Medulla oblongata (tissue), 1 donor: ENCODE measurements around the gene REX1BD.
A peak's percentile ranks its signal among the peaks of the same experiment; 100 is the strongest.

Experiments
- DNase-seq: peaks from one replicate; pipeline ENCODE4 v3.0.0-alpha.2; 2015; ENCODE audit errors: extremely low spot score

The REX1BD gene

DNA sequence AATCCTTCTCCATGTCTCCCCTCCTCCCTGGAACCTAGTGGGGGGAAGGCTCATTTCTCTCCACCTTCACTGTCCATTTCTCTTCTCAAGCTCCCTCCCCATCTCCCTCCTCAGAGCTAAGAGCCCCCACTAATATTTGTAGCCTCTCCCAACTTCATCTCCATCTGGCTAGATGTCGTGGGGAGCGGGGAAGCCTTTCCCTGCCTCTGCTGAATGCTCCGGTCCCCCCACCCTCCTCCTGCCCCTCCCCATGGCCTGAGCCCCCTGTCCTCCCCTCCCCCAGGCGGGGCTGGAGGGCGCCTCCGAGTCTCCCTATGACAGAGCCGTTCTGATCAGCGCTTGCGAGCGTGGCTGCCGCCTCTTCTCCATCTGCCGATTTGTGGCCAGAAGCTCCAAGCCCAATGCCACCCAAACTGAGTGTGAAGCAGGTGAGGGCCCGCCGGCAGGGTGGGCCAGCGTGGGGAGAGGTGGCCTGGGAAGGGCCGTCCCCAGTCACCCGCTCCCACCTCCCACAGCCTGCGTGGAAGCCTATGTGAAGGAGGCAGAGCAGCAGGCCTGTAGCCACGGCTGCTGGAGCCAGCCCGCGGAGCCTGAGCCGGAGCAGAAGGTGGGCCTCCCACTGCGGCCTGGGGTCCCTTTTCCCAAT, 25.1 kb downstream of the REX1BD start:
- no peak for DNase-seq

DNA sequence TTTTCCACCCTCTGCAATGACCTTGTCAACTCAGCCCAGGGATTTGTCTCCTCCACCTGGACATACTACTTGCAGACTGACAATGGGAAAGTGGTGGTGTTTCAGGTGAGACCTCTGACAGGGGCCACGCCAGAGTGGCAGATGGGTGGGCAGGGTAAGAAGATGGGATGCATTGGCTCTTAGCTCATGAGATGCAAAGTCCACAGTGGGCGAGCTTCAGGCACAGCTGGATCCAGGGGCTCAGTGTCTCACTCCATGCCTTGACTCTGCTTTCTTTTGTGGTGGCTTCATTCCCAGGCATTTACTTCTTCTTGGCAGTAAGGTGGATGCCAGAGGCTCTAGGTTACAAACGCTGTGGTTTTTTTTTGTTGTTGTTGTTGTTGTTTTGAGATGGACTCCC, 27.4 kb downstream of the REX1BD start:
- DNase-seq, result no peak

DNA sequence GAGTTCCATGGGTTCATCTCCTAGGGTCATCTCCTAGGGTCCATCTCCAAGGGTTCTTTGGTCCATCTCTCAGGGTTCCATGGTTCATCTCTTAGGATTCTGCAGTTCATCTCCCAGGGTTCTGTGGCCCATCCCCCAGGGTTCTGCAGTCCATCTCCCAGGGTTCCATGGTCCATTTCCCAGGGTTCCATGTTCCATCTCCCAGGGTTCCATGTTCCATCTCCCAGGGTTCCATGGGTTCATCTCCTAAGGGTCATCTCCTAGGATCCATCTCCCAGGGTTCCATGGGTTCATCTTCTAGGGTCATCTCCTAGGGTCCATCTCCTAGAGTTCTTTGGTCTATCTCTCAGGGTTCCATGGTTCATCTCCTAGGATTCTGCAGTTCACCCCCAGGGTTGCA, 29.0 kb downstream of the REX1BD start:
- DNase-seq, result no peak

DNA sequence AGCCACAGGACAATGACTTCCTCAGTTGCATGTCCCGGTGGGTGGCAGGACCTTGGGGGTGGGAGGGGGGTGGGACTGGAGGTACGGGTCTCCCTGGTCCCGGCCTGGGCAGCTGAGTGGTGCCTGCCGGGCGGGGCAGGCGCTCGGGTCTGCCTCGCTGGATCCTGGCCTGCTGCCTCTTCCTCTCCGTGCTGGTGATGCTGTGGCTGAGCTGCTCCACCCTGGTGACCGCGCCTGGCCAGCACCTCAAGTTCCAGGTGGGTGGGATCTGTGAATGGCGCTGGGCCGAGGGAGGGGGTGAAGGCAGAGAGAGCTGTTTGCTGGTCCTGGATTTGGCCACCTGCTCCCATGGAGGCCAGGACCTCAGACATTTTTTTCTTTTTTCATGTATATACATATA, 29.6 kb downstream of the REX1BD start:
- no peak for DNase-seq

DNA sequence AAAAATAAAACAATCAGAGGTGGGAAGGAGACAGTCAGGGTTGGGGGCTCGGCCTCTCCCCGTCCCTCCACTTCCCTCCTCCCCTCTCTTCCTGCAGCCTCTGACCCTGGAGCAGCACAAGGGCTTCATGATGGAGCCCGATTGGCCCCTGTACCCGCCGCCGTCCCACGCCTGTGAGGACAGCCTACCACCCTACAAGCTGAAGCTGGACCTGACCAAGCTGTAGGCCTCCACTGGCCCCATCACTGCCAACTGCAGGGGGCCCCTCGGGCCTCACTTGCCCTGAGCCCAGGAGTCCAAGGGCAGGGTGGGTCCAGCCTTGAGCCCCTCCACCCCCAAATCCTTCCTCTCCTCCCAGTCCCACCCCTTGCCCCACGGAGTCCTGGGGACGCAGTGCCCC, 31.7 kb downstream of the REX1BD start:
- DNase-seq, result no peak

DNA sequence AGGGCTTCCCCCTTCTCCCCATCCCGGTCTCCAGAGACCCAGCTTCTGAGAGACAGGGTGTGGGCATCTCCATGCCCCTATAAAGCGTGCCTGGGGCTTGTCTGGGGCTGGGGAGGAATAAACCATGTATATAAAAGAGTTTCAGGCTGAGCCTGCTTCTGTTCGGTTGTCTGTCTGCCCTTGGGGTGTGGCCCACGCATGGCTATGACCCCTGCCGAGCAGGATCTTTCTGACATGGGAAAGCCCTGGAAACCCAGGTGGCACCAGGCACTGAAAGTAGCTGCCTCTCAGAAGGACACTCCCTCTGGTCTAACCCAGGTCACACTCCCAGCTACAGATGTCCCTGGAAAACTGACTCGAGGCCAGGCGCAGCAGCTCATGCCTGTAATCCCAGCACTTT, 32.3 kb downstream of the REX1BD start:
- no peak for DNase-seq

DNA sequence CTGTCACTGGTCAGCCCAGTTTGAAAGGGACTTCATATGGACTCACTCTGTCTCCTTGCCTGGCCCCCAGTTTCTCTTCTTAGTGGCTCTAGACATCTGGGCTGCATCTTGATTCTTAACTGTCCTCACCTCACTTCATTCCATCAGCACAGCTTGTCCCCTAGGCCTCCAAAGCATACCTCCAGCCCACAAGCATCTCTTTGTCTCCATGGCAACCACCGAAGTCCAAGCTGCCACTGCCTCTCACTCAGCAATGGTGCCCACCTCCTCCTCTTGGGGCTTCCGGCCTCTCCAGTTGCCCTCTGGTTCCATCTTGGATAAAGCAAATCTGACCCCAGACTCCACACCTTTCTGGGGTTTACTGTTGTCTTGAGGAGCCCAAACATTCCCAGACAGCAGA, 38.3 kb downstream of the REX1BD start:
- DNase-seq, result no peak

DNA sequence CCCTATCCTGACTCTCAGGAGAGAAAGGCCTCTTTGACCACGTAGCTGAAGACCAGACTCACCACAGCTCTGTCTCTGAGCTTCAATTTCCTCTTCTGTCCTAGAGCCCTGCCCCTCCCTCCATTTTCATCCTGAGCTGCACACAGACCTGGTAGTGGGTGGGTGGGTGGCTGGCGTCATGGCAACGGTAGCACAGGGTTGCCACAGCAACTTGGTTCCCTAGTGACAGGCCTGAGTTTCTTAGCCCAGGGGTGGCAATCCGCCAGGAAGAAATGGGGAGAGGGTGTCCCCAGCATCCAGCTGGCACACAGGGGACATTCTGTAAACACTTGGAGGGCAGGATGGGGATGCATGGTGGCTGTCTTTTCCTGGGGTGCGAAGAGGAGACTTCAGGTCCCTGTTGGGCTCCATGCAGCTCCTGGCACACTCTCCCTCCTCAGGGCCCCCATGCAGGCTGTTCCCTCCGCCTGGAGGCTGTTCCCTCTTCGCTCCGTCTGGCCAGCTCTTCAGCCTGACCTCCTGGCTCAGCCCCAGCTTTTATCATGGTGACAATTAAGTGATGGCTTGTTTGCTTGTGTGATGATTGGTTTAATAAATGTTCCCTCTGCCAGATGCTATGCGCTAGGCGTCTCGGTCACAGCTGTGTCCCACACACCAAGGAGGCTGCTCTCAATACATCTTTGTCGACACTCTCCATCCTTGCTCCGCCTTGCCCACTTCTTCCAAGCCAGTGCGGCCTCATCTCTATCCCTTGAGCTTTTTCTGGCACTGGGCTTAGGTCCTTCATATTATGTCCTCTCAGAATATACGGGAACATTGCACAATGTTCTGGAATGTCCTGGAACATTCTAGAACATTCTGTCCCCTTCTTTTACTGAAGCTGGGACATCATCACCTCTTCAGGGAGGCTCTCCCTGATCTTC, 40.8 kb downstream of the REX1BD start:
- no peak for DNase-seq

DNA sequence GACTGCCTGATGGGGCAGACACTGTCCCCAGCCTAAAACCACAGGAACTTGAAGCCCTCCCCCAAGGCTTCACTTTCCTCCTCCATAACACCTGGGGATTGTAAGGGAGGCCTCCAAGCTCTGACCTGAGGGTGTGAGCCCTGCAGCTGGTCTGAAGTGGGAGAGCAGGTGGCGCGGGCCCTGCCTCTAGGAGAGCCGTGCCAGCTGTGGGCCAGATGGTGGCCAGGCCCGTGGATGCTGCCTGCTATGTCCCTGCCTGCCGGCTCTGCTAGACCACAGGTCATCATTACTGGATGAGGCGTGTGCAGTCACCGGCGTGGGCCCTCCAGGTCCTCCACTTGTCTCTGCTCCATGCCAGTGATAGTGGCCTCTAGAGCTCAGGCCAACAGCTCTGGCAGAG, 44.7 kb downstream of the REX1BD start:
- DNase-seq, result no peak

DNA sequence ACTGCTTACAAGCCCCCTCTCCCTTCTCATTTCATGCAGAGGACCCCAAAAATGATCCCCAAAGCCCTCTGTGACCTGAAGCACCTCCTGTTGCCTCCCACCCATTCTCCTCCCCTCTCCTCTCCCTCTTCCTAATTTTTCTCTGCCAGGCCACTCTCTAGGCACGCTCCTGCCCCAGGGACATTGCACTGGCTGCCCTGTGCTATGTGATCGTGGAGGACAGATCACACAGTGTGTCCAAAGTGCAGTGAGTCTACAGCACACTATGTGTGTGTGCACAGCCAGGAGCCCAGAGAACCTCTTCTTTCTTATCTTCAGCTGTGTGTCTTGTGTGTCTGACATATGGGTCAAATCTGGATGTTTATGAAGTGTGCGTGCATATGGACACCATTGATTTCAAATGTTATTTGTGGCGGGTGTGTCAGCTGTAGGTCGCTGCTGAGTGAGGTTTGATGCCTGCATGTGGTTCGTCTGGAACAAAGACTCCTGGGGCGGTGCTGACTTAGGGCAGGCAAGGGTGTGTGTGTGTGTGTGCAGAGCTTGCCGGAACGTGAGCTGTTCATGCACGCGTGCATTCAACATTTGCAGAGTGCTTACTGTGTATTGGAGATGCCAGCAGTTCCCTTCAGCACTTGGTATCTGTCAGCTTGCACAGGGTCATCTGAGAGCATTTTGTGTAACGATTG, 46.2 kb downstream of the REX1BD start:
- no peak for DNase-seq

DNA sequence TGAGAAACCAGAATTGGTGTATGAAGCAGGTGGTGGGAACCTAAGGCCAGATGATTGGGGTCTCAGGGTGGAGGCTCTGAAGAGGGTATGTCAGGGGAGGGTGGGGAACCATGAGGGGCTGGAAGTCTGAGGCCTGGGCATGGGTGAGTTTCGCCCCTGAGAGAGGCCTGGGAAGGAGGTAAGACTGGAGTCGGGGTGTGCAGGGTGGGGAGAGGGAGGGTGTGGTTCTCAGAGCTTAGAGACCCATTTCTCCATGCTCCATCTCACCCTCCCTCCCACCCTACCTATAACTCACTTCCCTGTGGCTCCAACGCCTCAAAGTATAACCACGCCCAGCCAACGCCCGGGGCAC, 47.2 kb downstream of the REX1BD start:
- no peak for DNase-seq

DNA sequence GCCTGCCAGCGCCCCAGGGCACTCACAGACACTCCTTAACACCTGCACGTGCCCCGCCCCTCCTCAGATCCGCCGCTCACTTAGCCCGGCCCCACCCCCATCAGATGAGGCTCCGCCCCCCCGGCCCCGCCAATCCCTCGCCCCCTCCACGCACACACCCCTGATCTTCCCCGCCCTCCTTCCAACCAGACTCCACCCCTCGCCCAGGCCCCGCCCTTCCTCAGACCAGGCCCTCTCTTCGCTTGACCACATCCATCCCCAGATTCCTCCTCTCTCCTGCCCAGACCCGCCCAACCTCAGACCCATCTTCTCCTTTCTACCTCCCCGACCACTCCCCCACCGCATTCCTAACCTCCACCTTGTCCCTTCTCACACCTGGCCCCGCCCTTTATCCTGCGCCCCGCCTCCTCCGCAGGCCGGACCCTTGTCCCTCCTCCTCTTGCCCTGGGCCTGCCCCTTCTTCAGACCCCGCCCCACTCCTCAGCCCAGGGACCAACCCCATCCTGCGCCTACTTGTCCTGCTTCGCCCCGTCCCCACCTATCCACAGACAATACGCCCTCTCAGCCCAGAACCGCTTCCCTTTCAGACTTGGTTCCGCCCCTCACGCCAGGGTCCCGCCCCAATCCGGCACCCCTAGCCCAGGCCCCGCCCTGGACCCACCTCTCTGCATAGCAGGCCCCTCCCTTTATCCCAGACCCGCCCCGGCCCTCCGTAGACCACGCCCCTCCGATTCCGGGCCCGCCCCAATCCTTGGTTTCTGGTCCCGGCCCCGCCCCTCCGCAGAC, 47.8 kb downstream of the REX1BD start:
- peak; percentile 97 for DNase-seq

DNA sequence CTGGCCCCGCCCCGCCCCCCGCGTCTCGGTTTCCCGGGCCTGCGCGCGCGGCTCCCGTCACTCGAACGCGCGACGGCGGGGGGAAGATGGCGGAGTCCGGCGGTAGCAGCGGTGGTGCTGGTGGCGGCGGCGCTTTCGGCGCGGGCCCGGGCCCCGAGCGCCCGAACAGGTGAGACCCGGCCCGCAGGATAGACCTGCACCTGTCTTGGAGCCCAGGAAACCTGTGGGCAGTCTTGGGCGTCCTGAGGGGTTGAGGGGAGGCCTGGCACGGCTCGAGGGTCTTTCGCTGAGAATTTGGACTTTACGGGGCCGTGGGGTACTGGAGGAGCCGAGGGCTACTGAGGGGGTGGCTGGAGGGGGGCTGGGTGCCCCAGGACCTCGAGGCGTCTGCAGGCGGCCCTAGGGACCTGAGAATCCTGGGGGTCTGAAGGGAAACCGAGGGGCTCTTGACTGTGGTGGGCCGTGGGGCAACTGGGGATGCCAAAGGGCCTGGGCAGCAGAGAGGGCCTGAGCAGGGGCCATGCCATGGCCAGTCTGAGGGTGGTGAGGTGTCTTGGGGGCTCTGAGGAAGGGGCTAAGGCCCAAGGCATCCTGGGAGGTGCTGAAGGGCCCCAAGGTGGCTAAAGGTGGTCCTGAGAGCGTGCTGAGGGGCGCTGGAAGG, 48.5 kb downstream of the REX1BD start, which contains the start of gene KLHL26:
Gene KLHL26, plus strand, starts transcription at position 60 of the 661 bp plus-strand sequence. Its CDS starts 27 bp downstream, at position 87.
- DNase-seq, result no peak

DNA sequence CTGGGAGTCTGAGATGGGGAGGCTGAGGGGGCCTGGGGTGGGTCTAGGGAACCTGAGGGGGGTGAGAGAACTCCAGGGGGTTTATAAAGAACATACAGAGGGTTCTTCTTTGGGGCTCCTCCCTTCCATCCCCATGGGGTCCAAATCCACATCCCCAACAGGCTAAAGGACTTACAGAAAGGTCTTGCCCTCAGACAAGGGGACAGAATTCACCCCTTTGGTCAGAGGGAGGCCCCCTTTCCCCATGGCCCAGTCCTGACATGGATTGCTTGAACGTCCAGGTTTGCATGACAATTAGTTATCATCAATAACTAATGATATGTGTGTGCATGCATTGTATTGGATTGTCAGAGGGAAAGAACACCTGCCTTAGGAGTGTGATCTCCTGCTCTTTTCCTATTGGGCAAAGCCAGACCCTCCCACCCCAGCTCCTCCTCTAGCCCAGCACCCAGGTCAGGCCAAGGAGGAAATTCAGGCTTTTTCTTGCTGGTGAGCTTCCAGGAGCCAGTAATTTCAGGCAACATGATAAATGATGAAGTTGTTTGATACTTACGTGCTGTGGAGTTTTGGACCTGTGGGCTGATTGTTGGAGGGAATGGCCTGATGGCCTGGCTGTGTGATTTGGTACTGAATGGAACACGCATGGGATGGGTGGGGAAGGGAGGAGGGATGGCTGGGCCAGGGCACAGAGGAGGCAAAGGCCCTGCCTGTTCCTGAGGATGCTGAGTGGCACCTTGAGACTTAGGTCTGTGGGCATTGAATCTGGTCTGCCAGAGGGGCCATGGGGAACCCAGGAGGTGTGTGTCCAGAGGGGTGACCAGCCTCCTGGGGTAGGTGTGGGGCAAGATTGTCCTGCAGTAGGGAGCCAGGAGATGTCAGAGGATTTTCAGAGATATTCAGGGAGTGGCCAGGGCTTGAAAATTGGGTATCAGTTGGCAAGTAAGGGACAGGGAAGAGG, 49.4 kb downstream of the REX1BD start:
- DNase-seq, result no peak

DNA sequence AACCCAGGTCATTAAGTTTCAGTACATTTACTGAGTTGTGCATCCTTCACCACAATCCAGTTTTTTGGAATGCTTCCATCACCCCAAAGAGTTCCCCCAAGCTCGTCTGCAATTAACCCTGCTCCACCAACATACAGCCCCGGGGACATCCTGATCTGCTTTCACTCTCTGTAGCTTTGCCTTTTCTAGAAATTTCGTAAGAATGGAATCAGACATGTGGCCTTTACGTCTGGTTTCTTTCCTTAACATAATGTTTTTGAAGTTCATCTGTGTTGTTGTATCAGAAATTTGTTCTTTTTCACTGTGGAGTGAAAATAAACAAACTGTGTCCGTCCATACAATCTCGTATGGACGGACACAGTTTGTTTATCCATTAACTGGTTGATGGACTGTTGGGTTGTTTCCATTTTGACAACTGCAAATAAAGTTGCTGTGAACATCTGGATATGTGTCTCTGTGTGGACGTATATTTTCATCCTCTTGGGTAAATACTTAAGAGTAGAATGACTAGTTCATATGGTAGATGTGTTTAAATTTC, 51.2 kb downstream of the REX1BD start:
- DNase-seq, result no peak
